VCaP (cell line): ENCODE results near the gene TRNP1.

Experiments
- H3K27ac ChIP-seq: fragments of 450-650 bp; 2 replicates; pipeline ENCODE4 v1.5.1; 2017
- TF ChIP-seq, protein P1 (sequence below): fragments of 450-650 bp; conservative IDR thresholded peaks from 2 replicates; pipeline ENCODE4 v1.5.1; 2017; ENCODE audit warnings: mild to moderate bottlenecking, moderate library complexity

Gene TRNP1

DNA sequence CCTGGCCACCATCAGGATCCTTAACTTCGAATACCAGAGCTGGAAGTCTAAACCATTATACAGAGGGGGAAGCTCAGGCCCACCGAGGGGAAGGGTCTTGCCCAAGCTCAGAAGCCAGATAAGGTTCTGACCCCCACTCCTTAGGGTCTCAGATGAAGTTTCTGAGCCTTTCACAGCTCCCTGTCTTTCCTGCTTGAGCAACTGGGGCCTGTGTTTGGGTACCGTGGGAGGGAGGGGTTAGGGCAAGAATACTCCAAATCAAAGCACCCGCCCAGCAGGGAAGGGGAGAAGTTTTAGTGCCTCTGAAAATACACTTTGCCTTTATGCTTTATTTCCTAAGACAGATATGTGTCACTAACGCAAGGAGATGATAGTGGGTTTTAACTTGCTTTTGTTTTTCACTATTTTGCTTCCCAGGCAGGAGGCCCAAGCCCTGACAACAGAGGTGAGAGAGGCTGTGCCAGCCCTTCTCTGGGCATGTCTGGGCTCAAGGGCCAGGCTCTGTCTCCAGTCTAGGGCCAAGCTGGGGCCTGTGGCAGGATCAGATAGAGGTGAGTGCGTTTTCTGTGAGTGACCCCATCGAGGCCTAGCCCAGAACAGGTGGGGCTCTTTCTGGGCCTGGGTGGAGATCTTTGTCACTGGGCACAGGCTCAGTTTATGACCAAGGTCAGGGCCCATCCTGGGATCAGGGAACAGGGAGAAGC is 39.7 kb downstream of the TRNP1 start:
- TF ChIP-seq, protein P1, sequence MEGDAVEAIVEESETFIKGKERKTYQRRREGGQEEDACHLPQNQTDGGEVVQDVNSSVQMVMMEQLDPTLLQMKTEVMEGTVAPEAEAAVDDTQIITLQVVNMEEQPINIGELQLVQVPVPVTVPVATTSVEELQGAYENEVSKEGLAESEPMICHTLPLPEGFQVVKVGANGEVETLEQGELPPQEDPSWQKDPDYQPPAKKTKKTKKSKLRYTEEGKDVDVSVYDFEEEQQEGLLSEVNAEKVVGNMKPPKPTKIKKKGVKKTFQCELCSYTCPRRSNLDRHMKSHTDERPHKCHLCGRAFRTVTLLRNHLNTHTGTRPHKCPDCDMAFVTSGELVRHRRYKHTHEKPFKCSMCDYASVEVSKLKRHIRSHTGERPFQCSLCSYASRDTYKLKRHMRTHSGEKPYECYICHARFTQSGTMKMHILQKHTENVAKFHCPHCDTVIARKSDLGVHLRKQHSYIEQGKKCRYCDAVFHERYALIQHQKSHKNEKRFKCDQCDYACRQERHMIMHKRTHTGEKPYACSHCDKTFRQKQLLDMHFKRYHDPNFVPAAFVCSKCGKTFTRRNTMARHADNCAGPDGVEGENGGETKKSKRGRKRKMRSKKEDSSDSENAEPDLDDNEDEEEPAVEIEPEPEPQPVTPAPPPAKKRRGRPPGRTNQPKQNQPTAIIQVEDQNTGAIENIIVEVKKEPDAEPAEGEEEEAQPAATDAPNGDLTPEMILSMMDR: no peak
- no peak overlapping the region for H3K27ac ChIP-seq

DNA sequence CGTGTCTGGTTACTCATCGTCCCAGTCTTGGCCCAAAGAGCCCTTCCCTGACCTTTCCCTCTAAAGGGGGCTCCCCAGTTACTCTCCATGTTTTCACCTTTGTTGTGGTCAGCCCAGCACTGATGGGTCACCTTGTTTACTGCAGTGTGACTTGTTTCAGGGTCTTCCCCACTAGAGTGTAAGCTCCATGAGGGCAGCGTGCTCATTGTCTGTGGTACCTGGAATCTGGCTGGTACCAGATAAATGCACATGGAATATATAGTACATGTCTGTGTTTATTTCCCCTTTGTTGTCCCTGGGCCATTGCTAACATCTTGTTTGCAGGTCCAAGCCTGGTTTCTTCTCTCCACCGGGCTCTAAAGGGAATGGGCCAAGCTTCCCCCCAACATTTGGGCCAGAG is 41.9 kb downstream of the TRNP1 start:
- no peak overlapping the region for H3K27ac ChIP-seq
- TF ChIP-seq, protein P1: no peak

DNA sequence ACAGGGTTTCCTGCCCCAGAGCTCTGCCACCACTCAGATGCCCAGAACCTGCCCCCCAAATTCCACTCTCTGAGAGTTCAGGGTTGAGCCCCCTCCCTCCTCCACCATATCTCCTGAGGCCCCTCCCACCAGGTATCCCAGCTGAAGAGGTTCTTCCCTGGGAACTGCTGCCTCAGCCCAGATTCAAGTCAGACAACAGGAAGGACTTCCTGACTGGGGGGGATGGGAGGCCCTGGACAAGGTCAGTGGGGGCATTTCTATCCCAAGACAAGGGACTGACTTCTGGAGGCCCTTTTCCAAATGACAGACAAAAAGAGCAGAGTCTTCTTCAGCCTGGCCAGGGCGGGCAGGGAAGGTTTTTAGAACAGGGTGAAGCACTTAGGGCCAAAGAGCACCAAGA is 43.2 kb downstream of the TRNP1 start:
- TF ChIP-seq, protein P1: no peak
- no peak overlapping the region for H3K27ac ChIP-seq

DNA sequence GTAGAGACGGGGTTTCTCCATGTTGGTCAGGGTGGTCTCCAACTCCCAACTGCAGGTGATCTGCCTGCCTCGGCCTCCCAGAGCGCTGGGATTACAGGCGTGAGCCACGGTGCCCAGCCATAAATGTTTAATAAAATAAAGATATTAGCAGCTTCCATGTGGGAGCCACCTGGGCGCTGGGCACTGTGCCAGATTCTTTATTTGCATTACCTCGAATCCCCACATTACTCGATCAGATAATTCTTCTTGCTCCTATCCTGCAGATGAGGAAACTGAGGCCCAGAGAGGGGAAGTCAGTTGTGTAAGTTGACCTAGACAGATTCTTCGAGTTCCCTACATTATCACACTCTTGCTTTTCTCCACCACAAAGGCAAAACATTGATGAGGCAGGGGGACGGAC is 44.0 kb downstream of the TRNP1 start:
- TF ChIP-seq, protein P1: no peak
- no peak overlapping the region for H3K27ac ChIP-seq

DNA sequence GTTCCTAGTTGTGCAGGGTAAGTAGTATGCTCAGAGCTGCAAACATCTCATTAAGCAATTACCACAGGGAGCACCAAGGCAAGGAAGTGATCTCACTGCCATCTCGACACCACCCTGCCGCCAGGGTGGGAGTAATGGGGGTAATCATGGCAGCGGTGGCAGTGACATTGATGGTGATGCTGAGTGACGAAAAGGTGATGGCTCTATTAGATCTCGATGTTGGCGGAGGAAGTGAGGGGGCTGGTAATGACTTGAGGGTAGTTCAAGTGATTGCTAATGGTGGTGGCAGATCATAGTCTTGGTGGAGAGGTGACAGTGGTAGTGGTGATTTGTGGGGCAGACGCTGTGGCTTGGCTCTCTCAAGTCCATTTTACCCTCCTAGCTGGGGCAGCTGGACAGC is 44.5 kb downstream of the TRNP1 start:
- no peak overlapping the region for H3K27ac ChIP-seq
- TF ChIP-seq, protein P1: no peak

DNA sequence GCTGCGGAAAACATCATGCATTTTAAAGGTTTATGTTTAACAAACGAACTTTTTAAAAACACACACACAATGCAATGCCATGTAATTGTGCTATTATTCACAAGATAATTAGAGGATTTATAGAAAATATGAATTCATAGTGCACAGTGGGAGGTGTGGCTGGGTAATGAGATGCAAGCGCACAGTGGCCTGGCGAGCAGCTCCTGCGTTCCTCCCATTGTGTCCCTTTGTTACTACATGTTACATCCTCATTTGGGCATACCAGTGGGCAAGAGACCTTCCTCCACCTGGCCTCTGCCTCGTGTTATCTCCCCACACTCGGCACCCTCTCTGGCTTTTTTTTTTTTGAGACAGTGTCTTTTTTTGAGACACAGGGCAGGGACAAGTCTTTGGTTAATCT is 49.2 kb downstream of the TRNP1 start:
- TF ChIP-seq, protein P1: no peak
- no peak overlapping the region for H3K27ac ChIP-seq

DNA sequence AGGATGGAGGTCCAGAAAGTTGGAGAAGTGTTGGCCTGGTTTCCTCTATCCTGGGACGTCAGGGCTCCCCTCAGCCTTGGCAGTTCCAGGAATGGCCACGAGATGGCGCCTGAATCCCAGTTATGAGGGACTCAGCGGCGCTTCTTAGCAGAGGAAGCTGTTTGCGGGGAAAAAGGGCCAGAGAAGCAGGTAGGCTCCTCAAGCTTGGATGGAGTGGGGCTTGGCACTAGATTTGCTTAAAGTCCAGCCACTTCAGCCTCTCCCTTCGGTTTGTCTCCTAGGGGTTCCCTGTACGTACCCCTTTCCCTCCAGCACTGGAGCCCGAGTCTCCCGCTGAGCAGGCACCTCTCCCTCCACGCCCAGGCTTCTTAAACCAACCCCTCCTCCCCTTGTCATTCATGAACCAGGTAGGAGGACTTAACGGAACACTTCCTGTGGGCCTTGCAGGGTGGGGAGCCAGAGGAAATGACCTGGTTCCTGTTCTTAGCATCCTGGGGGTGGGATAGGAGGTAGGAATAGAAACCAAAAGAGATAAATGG is 51.2 kb downstream of the TRNP1 start:
- TF ChIP-seq, protein P1: peak; percentile 93
- no peak overlapping the region for H3K27ac ChIP-seq
